Ishikawa (cell line): Measurements from ENCODE around the gene SNX1.

Experiments
- CEBPB ChIP-seq: IDR thresholded peaks from 2 replicates; pipeline ENCODE4 v1.6.1; 2012
- CREB1 ChIP-seq: IDR thresholded peaks from 2 replicates; pipeline ENCODE4 v1.6.1; 2012; ENCODE audit warnings: low read depth
- EGR1 ChIP-seq: IDR thresholded peaks from 2 replicates; pipeline ENCODE4 v1.6.1; 2012
- EP300 ChIP-seq: IDR thresholded peaks from 2 replicates; pipeline ENCODE4 v1.6.1; 2012; ENCODE audit warnings: borderline replicate concordance
- FOXM1 ChIP-seq: IDR thresholded peaks from 2 replicates; pipeline ENCODE4 v1.6.1; 2012; ENCODE audit warnings: low read depth, borderline replicate concordance
- MAX ChIP-seq: IDR thresholded peaks from 2 replicates; pipeline ENCODE4 v1.6.1; 2012
- NFIC ChIP-seq: IDR thresholded peaks from 2 replicates; pipeline ENCODE4 v1.6.1; 2012
- RAD21 ChIP-seq: IDR thresholded peaks from 2 replicates; pipeline ENCODE4 v1.6.1; 2012; ENCODE audit warnings: low read depth
- REST ChIP-seq: IDR thresholded peaks from 2 replicates; pipeline ENCODE4 v1.6.1; 2012; ENCODE audit warnings: low read depth, mild to moderate bottlenecking
- TAF1 ChIP-seq: IDR thresholded peaks from 2 replicates; pipeline ENCODE4 v1.6.1; 2012; ENCODE audit warnings: low read depth, mild to moderate bottlenecking
- TCF12 ChIP-seq: IDR thresholded peaks from 2 replicates; pipeline ENCODE4 v1.6.1; 2012; ENCODE audit warnings: low read depth
- TEAD4 ChIP-seq: IDR thresholded peaks from 2 replicates; pipeline ENCODE4 v1.6.1; 2012
- USF1 ChIP-seq: IDR thresholded peaks from 2 replicates; pipeline ENCODE4 v1.6.1; 2012
- YY1 ChIP-seq: IDR thresholded peaks from 2 replicates; pipeline ENCODE4 v1.6.1; 2012; ENCODE audit warnings: low read depth
- ZBTB7A ChIP-seq: IDR thresholded peaks from 2 replicates; pipeline ENCODE4 v1.6.1; 2012; ENCODE audit warnings: low read depth

Gene SNX1

GRCh38 chr15:64051093-64051402 lies 44.7 kb upstream of the SNX1 start:
- TF ChIP-seq TAF1 (no peak), EP300 (no peak), ZBTB7A (no peak), CREB1 (no peak), REST (no peak), FOXM1 (no peak), NFIC (no peak), CEBPB (no peak), USF1 (no peak)

- TF ChIP-seq USF1 (no peak), EGR1 (no peak), YY1 (no peak), EP300 (no peak)
These were observed 44.1 kb upstream of the SNX1 start for GRCh38 chr15:64051407-64052259.

GRCh38 chr15:64052925-64053491 lies 42.8 kb upstream of the SNX1 start:
- TF ChIP-seq USF1 (no peak), CREB1 (no peak), TEAD4 (no peak), REST (no peak), MAX (no peak), EGR1 (no peak), TCF12 (no peak), YY1 (no peak), NFIC (no peak), RAD21 (no peak), TAF1 (no peak), CEBPB (no peak), EP300 (no peak), ZBTB7A (no peak), FOXM1 (no peak)

GRCh38 chr15:64058279-64058678 lies 37.5 kb upstream of the SNX1 start:
- TF ChIP-seq REST (no peak), EGR1 (no peak), FOXM1 (no peak), TEAD4 (no peak), NFIC (no peak), TCF12 (no peak), ZBTB7A (no peak)

GRCh38 chr15:64060716-64061115 lies 35.1 kb upstream of the SNX1 start:
- TF ChIP-seq USF1, result no peak
- TF ChIP-seq EP300, result no peak
- no peak for TF ChIP-seq FOXM1
- no peak for TF ChIP-seq NFIC
- no peak for TF ChIP-seq REST
- no peak for TF ChIP-seq ZBTB7A
- TF ChIP-seq RAD21, result no peak
- TF ChIP-seq TAF1, result no peak
